HG03196 (cell line): Measurements from ENCODE around the gene KRT71.

Experiments used
- ATAC-seq: cut with Tn5 transposase; IDR thresholded peaks from one replicate; pipeline ENCODE4 v1.9.1; 2021; ENCODE audit not compliant: unreplicated experiment

KRT71 gene

GRCh38 chr12:52575948-52576347 lies 23.0 kb upstream of the KRT71 start:
- no peak for ATAC-seq

GRCh38 chr12:52575256-52575655 lies 22.3 kb upstream of the KRT71 start:
- ATAC-seq: no peak

GRCh38 chr12:52573743-52574142 lies 20.8 kb upstream of the KRT71 start, which contains the start of gene KRT74:
Gene KRT74 (minus strand): TSS chr12:52573843. CDS start chr12:52573777, 66 bp downstream.
- ATAC-seq: no peak

GRCh38 chr12:52573306-52573705 lies 20.4 kb upstream of the KRT71 start:
- no peak for ATAC-seq

- ATAC-seq: no peak
Observed at GRCh38 chr12:52570511-52570910, 17.6 kb upstream of the KRT71 start.

- ATAC-seq: no peak
Observed at GRCh38 chr12:52568111-52568510, 15.2 kb upstream of the KRT71 start.

GRCh38 chr12:52566847-52567291 lies 13.9 kb upstream of the KRT71 start:
- ATAC-seq: no peak

- ATAC-seq: no peak
Observed at GRCh38 chr12:52564582-52564981, 11.6 kb upstream of the KRT71 start.

GRCh38 chr12:52561880-52562449 lies 9.0 kb upstream of the KRT71 start:
- no peak for ATAC-seq

GRCh38 chr12:52559979-52560378 lies 7.0 kb upstream of the KRT71 start:
- ATAC-seq: no peak

- no peak for ATAC-seq
Observed at GRCh38 chr12:52558781-52559445, 6.0 kb upstream of the KRT71 start.

- no peak for ATAC-seq
Observed at GRCh38 chr12:52557476-52557875, 4.5 kb upstream of the KRT71 start.

GRCh38 chr12:52555577-52555976 lies 2.6 kb upstream of the KRT71 start:
- no peak for ATAC-seq

- no peak for ATAC-seq
Observed at GRCh38 chr12:52552055-52552454, 890 bp downstream of the KRT71 start.

- ATAC-seq: no peak
Observed at GRCh38 chr12:52551216-52551865, 1.6 kb downstream of the KRT71 start.

- no peak for ATAC-seq
Observed at GRCh38 chr12:52546126-52546525, 6.8 kb downstream of the KRT71 start.

- ATAC-seq: no peak
Observed at GRCh38 chr12:52543985-52544883, 8.7 kb downstream of the KRT71 start.

GRCh38 chr12:52542785-52543318 lies 10.1 kb downstream of the KRT71 start:
- ATAC-seq: no peak

GRCh38 chr12:52542157-52542556 lies 10.8 kb downstream of the KRT71 start:
- ATAC-seq: no peak

- ATAC-seq: no peak
Observed at GRCh38 chr12:52541709-52542108, 11.2 kb downstream of the KRT71 start.

- ATAC-seq: no peak
Observed at GRCh38 chr12:52540531-52540930, 12.4 kb downstream of the KRT71 start.
